Fibroblast of upper back skin (primary cell): ENCODE measurements around the gene TMEM150C.
"Not testable (repeated sequence)": the region's sequence is repeated elsewhere in the genome, so short reads cannot be mapped to it uniquely, and the experiment has no call there.

Experiments
- DNase-seq: peaks from one replicate; pipeline ENCODE4 v3.0.0-alpha.2; 2013

The TMEM150C gene

DNA sequence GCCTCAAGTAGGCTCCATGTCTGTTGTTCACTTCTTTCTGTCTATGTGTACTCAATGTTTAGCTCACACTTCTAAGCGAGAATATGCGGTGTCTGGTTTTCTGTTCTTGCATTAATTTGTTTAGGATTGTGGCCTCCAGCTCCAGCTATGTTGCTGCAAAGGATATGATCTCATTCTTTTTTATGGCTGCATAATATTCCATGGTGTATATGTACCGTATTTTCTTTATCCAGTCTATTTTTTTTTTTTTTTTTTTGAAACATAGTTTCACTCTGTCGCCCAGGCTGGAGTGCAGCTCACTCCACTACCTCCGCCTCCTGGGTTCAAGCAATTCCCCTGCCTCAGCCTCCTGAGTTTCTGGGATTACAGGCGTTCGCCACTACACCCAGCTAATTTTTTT, 5.7 kb upstream of the TMEM150C start:
- DNase-seq: no peak

DNA sequence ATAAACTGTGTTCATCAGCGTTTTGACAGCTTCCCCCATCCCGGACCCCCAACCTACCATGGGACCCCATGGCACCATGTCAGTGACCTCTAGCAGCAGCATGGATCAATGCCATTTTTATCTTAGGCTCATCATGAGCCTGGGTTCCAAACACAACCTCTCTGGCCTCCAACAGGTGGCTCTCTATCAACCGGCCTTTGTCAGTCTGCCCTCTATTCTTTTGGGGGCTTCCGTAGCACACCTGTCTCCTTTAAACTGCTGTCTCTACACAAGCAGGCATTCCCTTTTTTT, 721 bp upstream of the TMEM150C start:
- no peak for DNase-seq

DNA sequence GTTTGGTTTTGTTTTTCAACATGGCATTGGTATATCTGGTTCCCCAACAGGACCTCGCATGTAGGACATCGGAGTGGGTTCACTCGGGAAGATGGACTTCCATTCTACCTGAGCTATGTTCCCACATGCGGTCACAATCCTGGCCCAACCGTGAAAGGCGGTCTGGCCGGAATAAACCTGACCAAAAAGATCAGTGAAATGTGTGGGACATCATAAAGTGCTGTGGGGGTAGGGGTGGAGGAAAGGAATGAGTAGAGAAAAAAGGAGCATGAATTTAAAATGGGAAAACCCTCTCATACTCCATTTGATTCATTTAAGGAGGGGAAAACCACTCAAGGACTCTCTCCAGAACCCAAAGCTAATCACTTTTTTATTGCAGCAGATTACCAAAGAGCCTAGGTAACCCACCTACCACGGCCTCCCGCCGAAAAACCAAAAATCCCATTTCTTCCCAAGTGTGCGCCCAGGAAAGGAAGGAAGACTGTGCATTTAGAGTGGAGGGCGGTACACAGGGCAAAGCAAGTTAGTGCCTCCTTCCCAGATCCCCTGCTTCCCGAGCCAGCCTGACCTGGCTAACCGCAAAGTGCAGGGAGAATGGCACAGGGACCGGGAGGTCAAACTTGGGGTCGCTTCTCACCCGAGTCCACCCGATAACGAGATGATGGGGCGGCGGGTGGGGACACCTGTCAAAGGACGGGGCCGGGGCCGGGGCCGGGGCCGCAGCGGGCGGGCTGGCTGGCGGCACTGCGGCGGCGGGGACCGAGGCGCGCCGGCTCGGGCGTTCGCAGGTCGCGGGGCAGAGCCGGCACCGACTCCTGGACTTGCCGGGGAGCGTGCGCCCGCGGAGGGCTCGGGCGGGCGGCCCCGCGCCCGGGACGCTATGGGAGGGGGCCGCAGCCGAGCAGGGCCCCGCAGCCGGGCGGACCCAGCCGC, 669 bp downstream of the TMEM150C start:
- no peak for DNase-seq

DNA sequence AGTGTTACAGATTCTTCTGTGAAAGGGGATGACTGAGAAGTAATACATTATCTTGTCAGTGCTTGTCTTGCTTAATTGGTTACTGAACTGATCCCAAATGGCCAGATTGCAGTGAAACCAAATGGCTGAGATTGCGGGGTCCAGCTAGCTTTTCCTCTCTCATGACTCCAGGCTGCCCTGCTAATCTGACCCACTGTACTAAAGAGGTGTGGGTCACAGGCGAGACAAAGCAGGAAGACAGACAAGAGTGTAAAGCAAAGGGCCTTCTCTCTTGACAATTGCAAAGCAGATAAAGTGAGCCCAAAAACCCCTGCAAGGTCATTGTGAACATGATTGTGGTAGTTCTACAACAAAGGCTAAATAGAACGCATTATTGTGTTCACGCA, 2.1 kb downstream of the TMEM150C start:
- DNase-seq: no peak

DNA sequence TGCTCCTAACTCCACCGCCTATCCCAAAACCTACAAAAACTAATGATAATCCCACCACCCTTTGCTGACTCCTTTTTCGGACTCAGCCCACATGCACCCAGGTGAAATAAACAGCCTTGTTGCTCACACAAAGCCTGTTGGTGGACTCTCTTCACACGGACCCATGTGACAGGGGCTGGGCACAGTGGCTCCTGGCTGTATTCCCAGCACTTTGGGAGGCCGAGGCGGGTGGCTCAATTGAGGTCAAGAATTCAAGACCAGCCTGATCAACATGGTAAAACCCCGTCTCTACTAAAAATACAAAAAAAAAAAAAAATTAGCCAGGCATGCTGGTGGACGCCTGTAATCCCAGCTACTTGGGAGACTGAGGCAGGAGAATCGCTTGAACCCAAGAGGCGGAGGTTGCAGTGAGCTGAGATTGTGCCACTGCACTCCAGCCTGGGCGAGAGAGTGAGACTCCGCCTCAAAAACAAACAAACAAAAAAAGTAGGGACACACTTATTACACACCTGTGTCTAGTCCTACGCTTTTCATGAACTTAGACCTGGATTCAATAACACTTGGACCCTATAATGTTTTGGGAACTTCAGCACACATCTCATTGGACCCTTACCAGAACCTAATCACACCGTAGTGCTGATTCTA, 2.6 kb downstream of the TMEM150C start:
- DNase-seq: not testable (repeated sequence)

DNA sequence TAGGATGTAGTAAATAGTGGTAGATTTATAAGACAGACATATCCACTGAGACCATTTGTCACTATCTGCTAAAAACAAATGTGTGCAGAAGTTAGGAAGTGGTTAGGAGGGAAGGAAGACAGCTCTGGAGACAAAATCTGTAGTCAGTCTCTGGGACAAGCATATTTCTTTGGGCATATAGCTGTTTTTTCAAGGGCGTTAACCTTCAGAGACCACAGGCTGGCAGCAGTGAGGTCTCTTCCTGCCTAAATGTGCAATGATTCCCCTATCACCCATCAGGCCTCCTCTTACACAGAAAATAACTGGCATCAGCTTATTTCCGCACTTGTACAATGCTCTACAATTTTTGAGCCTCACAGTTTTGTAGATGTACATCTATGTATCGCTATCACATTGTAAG, 6.5 kb downstream of the TMEM150C start:
- DNase-seq: peak; percentile 3

DNA sequence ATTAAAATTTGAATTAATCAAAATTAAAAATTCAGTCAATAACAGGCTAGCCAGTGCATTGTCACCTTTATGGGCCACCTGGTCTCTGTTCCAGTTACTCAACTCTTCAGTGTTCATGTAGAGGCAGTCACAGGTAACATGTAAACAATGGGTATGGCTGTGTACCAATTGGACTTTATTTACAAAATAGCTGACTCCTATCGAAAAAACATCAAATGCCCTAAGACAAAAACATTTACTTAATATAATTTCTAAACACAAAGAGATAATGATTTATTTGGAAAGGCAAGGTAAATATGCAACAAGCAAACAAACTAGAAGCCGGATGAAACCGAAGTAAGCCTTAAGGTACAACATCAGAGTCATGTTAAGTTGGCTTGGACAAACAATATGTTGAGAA, 8.8 kb downstream of the TMEM150C start:
- DNase-seq: no peak

DNA sequence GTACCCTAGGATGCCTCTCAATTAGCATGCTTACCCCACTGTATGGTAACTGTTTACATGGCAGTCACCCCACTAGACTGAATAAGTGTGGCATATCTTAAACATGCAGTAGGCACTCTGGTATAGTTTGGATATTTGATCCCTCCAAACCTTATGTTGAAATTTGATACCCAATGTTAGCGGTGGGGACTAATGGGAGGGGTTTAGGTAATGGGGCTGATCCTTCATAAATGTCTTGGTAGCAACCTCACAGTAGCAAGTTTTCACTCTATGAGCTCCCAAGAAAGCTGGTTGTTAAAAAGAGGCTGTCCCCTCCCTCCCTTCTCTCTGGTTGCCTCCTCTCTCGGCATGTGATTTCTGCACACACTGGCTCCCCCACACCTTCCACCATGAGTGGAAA, 10.1 kb downstream of the TMEM150C start:
- no peak for DNase-seq

DNA sequence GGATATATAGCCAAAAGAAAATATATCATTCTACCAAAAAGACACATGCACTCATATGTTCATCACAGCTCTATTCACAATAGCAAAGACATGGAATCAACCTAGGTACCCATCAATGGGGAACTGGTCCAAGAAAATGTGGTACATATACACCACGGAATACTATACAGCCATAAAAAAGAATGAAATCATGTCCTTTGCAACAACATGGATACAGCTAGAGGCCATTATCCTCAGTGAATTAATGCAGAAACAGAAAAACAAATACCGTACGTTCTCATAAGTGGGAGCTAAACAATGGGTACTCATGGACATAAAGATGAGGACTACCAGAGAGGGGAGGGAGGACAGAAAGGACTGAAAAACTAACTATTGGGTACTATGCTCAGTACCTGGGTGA, 13.9 kb downstream of the TMEM150C start:
- DNase-seq: not testable (repeated sequence)

DNA sequence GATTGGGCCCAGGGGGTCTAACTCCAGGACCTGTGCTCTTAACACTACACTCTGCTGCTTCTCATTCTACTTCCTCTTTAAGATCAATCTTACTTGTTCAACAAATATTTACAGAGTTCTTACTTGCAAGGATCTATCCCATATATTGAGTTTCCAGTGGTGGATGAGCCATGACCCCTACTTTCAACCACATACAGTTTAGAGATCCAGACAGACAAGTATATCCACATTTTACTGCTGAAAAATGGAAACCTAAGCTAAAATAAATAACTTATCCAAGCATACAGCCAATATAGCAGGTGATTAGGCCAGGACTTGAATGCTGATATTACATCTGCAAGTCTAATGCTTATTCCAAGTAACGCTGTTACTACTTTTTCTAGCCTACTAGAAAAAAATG, 18.7 kb downstream of the TMEM150C start:
- no peak for DNase-seq

DNA sequence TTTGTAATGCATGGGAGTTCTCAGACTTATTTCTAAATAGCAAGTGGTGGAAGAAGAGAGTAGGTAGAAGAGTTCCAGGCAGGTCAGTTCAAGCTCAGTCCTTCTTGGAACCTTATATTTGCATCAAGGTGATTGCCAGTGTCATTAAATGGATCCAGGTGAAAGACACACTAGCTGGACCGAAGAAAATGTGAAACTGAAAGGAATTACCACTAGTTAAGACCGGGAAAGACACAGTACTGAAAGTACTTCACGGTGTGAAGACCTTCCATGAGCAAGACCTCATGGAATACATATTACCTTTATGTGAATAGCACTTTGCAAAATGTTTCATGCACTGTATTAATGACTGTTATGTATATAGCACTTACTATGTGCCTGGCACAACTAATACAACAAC, 19.1 kb downstream of the TMEM150C start:
- no peak for DNase-seq

DNA sequence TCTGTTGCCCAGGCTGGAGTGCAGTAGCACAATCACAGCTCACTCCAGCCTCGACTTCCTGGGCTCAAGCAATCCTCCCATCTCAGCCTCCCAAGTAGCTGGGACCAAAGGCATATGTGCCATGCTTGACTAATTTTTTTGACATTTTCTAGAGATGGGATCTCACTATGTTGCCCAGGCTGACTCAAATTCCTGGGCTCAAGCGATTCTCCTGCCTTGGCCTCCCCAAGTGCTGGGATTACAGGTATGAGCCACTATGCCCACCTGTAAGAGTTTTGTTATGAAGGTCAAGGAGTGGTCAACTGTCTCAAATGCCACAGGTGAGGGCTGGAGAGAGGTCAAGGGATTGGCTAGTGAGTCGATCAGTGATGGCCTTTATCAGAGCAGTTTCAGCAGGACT, 32.5 kb downstream of the TMEM150C start:
- no peak for DNase-seq

DNA sequence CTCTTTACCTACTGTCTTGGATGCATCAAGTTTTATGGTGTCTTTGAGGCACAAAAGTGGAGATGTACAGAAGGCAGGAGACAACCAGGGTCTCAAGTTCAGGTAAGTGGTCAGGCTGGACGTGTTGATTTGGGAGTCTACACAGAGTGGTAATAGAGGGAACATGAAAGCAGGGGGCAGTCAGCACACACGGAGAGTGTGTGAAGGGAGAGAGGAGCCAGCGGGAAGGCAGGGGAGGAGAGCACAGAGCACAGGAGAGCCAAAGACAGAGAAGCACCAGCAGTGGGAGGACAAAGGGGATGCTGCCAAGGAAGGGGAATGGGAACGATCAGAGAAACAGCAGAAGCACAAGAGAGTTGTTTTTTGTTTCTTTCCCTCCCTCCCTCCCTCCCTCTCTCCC, 32.9 kb downstream of the TMEM150C start:
- no peak for DNase-seq

DNA sequence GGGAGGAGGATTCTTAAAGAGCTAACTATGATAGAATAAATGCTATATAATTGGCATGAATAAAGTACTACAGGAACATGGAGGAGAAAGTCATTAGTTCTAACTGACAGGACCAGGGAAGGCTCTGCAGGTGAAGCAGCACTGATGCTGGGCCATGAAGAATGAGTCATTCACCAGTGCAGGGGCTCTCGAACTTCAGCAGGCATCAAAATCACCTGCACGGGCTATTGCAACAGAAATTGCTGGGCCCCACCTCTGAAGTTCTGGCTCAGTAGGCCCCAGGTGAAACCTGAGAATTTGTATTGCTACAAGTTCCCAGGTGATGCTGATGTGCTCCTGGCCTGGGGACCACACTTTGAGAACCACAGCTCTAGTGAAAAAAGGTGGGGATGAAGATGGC, 33.7 kb downstream of the TMEM150C start:
- no peak for DNase-seq

DNA sequence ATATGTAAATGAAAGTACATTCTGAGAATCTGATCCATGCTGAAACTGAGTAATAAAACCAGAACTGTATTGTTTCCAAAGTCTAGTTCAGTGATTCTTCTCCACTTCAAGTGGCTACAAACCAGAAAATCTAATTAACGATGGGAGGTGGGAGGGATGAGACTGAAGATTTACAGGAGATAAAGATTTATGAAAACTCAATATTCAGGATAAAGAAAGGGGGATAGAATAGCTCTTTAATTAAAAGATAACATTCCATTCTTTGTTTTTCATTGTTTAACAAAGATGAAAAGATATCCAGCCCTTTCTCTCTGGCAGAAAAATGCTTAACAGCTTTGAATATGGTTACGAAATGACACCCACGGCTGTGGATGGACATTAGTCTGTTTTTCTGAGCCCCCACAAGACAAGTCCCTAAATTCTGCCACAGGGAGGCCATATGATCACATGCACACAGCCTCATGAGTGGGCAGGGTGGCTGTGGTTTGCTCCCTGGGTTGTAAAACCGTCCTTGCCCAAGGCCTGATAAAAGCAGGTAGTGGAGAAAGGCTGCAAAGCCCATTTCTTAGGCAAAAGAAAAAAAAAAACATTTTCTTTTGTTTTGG, 36.4 kb downstream of the TMEM150C start:
- no peak for DNase-seq

DNA sequence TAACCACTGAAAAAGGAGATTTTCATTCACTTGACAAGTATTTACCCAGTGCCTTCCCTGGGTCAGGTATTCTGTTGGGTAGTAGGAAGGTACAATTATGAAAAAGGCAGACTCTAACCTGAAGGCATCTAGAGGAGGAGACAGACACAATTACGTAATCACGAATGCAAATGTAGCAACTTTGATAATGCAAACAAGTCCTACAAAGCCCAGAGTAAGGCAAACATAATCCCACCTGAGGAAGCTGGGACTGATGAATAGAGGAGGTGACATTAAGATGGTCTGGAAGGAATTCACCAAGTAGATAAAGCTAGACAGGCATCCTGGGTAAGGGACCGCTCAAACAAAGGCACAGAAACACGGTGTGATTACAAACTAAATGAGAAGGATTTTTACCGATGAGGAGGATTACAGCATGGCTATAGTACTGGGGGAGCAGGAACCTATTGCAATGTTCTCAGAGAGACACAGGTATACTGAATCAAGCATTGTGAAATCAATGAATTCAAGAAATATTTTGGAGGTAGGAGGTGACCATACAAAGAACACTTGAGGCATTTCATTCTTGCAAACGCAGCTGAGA, 37.1 kb downstream of the TMEM150C start:
- no peak for DNase-seq

DNA sequence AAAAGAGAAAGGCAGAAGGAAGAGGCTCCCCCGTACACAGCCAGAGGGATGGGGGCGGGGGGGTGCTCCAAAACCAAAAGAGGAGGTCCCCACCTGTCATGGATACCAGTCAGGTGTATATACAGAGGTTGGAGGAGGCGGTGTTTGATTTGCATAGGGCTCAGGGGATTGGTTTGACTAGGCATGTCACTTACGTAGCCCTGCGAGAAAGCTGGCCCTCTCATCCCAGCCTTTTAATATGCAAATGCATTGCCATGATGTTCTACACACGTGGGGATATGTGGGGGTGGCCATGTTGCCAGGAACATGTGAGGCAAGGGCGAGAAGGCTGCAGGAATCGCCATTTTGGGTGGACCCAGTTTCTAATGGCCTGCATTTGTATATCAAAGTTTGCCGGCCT, 38.6 kb downstream of the TMEM150C start:
- no peak for DNase-seq

DNA sequence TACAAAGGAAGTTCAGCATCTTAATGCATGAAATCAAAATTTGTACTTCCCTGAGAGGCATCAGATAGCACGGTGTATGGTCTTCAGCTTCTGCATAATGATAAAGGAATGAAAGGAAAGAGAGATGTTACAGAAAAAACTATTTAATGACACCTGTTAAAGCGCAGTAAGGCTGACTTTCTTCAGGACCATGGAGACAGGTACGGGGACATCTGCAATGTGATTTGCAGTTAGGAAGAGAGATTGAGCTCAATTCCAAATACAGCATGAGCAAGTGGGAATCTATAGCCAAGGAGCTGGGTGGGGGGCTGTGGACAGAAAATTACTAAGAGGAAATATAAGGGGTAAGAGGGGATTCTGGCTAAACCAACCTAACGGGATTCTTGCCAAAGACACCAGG, 39.3 kb downstream of the TMEM150C start:
- no peak for DNase-seq

DNA sequence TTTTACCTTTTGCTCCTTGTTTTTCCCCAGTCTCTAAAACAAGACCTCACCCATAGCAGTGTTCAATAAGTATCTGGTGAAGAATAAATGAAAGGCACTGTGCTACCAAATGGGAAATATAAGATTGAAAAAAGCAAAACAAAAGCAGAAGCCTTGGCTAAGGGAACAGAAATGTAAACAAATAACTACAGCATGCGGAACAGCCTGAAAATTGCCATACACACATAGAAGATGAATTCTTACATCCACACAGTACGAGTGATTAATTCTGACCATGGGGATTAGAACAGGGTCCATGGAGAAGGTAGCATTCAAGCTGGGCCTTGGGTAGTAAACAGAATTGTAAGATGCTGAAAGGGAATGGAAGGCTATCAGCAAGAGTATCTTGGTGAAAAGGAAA, 40.5 kb downstream of the TMEM150C start:
- no peak for DNase-seq

DNA sequence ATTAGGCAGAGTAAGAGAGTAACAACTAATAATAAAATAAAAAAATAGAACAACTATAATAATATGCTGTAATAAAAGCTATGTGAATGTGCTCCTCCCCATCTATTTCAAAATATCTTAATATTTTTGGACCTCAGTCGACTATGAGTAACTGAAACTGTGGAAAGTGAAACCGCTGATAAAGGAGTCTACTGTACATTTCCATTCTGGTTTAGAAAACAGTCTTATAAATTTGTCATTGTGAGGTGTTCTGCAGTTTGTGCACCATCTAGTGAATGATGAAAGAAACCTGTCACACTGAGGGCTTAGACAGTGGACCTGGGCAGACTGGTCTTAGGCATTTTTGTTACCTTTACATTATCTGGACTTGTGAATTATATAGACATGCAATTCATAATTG, 42.0 kb downstream of the TMEM150C start:
- no peak for DNase-seq

DNA sequence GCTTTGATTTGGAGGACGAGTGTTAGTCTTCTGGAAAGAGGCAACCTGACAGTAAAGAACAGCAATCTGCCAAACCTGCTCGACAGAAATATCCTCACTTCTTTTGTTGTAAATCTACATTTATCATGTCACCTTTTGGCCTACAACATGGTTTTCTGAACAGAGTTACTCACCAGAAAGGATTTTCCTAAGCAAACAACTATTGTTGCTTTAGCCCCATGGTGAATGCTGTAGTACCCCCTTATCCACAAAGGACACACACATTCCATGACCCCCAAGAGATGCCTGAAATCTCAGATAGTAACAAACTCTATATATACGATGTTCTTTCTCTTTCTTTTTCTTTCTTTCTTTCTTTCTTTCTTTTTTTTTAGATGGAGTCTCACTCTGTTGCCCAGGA, 42.7 kb downstream of the TMEM150C start:
- DNase-seq: peak; percentile 28

DNA sequence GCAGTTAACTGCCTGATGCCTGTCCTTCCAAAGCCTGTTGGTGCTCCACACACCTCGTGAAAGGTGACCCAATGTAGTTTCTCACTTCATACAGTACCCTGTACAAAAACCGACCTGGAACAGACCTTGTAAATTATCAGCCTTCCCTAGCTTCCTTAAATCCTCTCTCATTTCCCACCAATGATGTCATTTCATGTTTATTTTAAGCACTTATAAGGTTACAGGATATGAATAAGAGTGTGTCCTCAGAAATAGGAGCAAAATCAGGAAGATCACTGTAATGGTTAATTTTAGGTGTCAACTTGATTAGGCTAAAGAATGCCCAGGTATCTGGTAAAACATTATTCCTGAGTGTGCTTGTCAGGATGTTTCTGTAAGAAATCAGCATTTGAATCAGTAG, 44.7 kb downstream of the TMEM150C start:
- DNase-seq: peak; percentile 28

DNA sequence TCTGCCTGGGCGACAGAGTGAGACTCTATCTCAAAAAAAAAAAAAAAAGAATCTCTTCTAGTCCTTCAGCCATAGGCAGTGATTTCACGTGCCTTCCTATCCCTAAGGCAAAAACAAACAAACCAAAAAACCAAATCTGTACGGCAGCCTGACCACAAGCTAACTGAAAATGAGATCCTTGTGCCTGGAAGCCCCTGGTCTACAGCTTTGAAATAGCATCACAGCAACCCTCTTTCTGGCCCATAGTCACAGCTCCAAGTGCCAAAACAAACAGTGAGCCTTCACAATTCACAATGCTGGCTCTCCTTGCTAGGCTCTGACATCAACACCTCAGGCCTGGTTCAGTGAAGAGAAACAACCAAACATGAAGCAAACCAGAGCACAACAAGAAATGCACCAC, 46.1 kb downstream of the TMEM150C start:
- DNase-seq: peak; percentile 68

DNA sequence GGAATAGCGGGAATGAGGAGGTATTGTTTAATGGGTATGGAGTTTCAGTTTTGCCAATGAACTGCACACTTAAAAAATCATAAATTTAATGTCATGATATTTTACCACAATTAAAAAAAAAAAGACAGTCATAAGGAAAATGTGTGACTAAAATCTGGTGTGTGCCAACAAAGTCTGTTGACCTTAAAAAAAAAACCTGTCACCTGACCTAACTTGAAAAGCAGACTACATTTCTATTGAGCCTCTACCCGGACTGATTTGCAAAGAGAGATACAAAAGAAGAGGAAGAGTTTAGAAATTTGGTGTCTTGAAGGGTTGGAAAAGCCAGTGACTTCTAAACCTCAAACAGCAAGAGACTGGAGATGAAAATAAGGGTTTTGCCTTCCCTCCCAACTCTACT, 48.4 kb downstream of the TMEM150C start:
- DNase-seq: no peak
